ENCODE data around the gene AHCY.
"Not testable (repeated sequence)": the region's sequence is repeated elsewhere in the genome, so short reads cannot be mapped to it uniquely, and the experiment has no call there.

DNA sequence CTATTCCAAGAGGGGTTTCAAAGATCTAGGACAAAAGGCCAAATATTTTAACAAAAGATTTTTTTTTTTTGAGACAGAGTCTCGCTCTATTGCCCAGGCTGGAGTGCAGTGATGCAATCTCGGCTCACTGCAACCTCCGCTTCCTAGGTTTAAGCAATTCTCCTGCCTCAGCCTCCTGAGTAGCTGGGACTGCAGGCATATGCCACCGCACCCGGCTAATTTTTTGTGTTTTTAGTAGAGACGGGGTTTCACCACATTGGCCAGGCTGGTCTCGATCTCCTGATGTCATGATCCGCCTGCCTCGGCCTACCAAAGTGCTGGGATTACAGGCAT, 43.3 kb upstream of the AHCY start:
- TF ChIP-seq SUZ12 (IDR thresholded peaks at IDR 0.05; ENCODE audit: extremely low read depth, insufficient read depth, insufficient read length); ZNF274 (IDR thresholded peaks at IDR 0.05; ENCODE audit: low read depth, low read length); YY1 (IDR thresholded peaks at IDR 0.05; ENCODE audit: insufficient read depth, insufficient read length): not testable (repeated sequence)

All from NT2/D1 (cell line).